Measurements from ENCODE around the gene RPL26.
A peak's percentile ranks its signal among the peaks of the same experiment; 100 is the strongest.

Gene RPL26

DNA sequence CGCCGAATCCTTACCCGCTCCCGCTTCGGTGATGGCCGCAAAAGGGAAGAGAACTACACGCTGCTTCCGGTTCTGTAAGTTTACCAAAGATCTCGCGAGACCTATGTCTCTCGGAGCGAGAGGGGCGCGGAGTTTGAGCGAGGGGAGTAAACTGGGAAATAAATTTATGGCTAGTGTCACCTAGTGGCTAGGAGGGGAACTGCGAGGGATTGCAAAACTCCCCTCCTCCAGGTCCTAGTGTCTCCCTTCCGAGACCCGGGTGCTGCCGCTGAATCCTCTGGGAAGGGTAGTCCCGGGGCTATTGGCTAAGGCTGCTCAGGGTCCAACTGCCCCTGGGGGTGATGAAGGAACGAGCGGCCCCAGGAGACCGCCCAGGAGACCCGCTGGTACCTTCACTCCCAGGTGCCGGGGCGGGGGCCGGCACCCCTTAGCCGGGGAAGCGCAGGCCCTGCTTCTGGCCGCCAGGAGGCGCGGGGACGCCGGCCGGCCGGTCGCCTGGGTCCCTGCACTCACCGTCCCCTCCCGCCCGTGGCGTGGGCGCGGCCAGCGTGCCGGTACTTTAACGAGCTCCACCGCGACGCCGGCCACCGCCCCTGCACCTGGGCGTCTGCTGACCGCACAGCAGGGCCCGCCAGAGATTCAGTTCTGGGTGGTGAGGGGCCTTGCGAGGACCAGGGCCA, at the start of gene RPL26:
RPL26 (minus strand) TSS at position 51 of the 680 bp plus-strand sequence. CDS start 883 bp downstream, outside the sequence.
- peak; percentile 97 for FAIRE-seq
- peak; percentile 93 for DNase-seq (ENCODE audit: extremely low spot score, insufficient read length, low read depth)

DNA sequence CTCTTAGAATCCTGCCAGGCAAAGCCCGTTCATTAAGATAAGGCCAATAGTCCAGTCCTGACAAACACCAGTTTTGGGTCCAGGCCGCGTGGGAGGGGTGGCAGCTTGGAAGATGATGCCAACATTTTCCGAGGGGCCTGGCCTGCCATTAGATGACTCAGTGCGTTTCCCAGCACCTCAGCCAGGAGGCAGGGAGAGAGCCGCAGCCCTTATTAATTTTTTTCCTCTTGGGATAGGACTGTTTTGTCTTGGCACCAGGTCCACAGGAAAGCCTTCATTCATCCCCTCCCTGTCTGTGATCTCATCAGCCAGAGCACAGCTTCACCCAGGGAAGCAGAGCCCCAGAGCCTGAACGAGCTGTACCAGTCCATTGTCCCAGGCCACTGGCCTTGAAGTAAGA, 48.0 kb upstream of the RPL26 start:
- DNase-seq (ENCODE audit: extremely low spot score, insufficient read length, low read depth) (no peak), FAIRE-seq (no peak)

DNA sequence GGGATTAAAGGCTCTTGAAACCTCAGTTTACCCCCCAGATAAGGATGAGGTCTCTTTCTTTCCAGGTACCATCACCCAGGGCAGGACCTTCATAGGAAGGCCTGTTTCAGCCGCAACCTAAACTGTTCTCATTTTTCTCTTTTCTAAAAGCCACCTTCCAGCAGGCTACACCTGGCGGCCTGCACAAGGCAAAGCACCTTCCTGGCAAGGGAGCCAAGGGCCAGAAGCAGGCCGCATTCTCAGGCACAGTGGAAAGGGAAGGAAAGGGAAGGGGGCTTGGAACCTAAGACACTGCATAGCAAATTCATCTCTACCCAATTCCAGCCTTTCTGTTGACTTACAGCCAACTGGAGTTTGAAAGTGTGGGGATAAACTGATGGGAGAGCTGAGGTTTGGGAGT, 43.8 kb upstream of the RPL26 start:
- FAIRE-seq (no peak), DNase-seq (ENCODE audit: extremely low spot score, insufficient read length, low read depth) (no peak)

DNA sequence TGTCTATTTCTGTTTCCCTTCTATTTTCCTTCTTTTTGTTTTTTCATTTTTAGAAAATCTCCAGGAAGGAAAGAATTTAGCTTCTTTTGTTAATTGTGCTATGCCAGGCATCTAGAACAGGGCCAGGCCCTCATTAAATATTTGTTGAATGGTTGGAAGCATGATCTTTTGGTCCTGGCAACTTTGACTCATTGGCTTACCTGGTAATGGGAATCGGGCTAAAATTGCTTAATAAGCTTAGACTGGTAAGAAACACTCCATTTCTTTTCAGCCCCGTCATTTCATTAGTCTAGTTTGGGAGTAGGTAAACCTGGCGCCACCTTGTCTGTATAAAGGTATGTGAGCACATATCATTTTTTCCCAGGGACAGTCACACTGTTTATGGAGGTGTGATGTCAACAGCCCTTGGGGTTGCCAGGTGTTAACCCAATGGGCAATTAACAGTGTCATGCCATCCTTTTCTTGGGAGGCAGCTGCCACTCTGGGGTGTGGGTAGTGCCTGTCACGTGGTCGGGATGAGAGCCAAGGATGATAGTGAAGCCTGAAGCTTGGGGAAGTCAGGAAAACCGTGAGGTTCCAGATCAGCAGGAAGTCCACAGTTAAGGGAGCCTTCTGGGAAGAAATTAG, 43.2 kb upstream of the RPL26 start:
- no peak for FAIRE-seq
- no peak for DNase-seq (ENCODE audit: extremely low spot score, insufficient read length, low read depth)

DNA sequence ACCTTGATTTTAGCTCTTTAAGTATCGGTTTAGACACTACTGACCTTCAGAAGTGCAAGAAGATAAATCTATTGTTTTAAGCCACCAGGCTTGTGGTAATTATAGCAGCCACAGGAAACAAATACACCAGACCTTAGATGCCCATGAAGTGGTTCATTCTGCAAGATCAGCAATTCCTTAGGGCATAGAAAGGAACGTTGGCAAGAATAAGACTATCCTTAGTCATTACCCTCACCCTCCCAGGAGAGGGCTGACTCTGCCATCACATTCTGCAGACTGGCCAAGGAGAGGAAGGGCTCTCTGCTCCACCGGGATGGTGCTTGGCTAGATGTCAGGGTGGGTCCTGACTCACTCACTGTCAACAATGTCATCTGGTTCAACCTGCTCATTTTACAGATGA, 38.6 kb upstream of the RPL26 start:
- no peak for DNase-seq (ENCODE audit: extremely low spot score, insufficient read length, low read depth)
- FAIRE-seq: no peak

DNA sequence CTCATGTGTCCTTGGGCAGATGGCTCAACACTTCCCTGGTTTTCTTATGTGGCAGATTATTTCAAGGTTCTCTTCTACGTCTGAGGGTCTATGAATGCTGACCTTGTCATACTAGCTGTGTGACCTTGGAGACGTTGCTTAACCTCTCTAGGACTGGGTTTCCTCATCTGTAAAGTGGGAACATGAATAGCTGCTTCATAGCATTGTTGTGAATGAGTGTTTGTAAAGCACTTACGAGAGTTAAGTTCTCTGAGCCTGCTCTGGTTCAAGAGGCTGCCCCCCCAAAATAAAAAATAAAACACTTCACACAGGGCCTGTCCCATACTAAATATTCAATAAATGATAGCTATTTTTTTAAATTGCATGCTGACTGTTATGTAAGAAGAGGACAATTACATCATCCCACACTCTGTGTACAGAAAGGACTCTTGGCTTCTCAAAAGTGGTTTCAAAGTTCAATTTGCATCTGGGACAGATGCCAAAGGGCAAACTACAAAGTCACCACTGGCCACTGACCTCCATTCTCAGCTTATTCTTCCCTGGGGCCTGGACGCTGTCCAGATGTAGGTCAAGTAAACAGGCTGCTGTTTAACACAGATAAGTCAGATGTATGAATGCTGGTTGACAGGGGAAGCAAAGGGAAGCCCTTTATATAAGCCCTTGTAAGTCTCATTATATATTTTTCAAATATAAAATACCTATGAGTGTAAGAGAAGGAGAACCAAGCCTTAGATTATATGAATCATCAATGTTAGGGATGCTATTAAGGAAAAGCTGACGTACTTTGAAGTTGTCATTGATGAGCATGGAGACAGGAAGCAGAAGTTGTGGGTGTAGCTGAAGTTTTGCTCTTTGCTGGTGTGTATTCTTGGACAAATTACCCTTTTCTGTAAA, 37.3 kb upstream of the RPL26 start:
- FAIRE-seq (no peak), DNase-seq (ENCODE audit: extremely low spot score, insufficient read length, low read depth) (no peak)

DNA sequence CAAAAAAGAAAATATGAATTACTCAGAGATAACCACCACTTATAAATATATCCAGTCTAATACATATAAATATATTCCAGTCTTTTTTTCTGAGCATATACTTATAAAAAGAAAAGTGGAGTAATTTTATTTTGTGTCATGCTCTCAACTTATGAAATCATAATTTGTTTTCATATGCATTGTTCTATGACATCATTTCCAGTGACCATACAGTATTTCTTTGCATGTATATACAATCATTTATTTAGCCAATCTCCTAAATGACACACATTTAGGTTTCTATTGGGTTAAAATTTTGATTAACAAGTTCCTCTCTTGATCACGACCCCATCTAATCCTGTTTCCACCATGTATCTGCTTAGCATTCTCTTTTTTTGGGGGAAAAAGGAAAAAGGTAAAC, 36.3 kb upstream of the RPL26 start:
- FAIRE-seq (no peak), DNase-seq (ENCODE audit: extremely low spot score, insufficient read length, low read depth) (no peak)

DNA sequence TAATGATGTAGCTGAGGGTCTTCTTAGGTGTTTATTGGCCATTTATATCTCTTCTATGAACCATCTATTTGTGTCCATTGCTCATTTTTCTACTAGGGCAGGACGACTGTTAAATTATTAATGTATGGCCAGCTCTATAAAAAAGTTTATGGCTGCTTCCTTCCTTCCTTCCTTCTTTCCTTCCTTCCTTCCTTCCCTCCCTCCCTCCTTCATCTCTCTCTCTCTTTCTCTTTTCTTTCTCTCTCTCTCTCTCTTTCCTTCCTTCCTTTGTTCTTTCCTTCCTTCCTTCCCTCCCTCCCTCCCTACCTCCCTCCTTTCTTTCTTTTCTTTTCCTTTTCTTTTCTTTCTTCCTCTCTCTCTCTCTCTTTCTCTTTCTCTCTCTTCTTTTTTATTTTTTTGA, 35.5 kb upstream of the RPL26 start:
- DNase-seq (ENCODE audit: extremely low spot score, insufficient read length, low read depth) (no peak), FAIRE-seq (no peak)

DNA sequence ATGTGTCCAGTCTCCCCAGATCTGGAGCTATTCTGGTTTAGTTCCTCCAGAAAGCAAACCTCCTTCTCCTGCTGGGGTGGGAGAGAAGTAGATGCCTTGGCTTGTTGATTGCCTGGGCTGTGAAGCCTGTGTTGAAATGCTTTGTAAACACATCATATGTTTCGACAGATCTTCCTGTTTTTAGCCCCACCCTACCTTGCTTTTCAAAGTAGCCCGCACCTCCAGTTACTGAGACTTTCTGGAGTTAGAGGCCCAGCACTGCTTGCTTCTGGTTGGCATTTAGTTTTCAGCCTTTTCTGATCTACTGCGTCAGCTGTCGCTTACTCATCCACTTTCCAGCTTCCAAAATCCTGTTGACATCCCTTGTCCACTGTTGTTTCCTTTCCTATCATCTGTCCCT, 34.8 kb upstream of the RPL26 start:
- FAIRE-seq: no peak
- DNase-seq (ENCODE audit: extremely low spot score, insufficient read length, low read depth): no peak

DNA sequence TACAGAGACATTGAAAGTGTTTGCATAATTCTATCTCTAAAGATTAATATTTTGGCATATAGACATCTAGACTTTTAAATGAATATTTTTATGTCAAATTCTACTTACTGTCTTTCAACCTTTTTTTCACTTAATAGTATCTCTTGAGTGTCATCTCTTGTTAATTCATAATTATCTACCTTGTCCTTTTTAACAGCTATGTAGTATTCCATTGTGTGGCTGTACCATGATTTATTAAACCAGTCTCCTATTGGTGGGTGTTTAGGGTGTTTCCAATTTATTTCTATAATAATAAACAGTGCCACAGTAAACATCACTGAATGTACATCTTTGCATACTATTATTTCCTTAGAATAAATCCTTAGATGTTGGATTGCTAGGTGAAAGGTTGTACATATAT, 30.9 kb upstream of the RPL26 start:
- DNase-seq (ENCODE audit: extremely low spot score, insufficient read length, low read depth) (no peak), FAIRE-seq (no peak)

DNA sequence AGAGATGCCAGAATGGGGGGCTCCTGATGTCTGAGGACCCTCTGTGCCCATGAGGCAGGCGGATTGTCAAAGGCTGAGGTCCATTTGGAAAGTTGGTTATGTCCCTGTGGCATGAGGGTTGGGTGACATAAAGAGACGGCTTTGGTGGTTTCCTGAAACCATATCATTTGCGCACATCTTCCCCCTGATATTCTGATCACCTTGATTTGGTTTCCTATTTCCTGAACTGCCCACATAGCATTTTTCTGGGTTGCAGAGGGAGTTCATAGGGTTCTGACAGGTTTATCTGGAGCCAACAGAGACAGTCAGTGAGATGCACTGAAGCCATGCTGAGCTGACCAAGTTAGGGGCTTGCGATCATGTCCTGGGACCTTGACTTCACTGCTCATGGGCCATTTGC, 30.3 kb upstream of the RPL26 start:
- DNase-seq (ENCODE audit: extremely low spot score, insufficient read length, low read depth): no peak

DNA sequence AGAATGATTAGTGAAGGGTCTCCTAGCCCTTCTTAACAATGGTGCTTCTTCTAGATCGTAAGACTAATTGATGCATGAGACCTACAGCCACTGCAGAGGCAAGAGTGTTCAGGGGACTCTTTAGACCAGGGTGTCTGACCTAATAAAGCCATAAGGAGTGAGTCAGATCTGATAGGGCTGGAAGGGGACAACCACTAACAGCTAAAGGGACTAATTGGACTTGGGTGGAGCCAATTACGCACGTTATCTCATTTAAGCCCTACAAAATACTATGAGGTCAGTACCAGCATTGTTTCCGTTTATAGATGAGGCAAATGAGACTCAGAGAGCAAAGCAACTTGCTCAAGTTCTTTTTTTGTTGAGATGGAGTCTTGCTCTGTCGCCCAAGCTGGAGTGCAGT, 29.1 kb upstream of the RPL26 start:
- DNase-seq (ENCODE audit: extremely low spot score, insufficient read length, low read depth): no peak
- FAIRE-seq: no peak

More for the DNA sequence above, 30.3 kb upstream of the RPL26 start:
- no peak for FAIRE-seq

DNA sequence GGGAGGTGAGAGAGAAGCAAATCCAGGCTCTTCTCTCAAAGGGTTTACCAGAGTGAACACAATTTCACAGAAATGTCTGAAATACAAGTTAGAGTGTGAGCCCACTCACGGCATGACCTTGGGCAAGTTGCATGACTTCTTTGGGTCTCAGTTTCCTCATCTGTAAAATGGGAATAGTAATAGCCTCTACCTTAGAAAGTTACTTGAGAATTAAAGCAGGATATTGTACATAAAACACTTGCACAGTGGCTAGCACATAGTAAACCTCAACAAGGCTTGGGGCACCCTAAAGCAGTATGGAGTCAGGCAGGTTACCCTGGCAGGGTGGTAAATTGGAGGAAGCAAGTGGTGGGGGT, 27.9 kb upstream of the RPL26 start:
- no peak for FAIRE-seq
- DNase-seq (ENCODE audit: extremely low spot score, insufficient read length, low read depth): no peak

DNA sequence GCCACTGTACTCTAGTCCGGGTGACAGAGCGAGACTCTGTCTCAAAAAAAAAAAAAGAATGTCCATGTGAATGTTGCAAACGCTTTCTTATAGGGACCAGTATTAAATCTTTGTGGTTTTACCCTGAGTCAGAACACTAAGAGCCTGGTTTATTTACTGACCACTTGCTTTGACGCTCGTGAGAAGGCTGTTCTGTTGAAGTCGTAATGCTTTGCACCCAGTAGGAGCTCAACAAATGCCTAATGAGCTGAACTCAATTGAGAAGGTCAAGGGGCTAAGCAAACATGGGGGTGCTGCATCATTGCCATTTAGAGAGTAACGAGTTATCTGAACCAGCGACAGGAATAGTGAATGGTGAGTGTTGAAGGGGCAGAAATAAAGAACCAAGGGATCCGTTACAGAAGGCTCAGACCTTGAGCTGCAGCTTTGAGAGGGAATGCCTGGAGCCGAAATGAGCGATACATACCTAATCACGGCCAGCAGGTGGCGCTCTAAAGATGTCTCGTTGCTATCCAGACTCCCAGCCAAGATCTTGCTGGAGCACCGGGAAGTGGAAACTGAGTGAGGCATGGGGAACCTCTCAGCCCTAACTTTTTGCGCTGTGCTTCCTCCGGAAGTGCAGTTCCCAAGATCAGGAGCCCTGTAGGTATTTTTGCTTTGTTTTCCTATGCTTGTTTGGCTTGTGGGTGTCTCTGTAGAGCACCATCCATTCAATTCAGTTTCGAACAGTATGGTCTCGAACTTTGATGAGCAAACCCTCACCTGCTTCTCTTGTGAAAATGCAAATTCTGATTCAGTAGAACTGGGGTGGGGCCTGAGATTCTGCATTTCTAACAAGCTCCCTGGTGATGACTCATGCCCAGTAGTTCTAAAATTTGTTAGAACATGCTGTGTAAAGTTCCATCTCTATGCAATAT, 27.2 kb upstream of the RPL26 start:
- DNase-seq (ENCODE audit: extremely low spot score, insufficient read length, low read depth) (peak; percentile 51), FAIRE-seq (peak; percentile 88)

DNA sequence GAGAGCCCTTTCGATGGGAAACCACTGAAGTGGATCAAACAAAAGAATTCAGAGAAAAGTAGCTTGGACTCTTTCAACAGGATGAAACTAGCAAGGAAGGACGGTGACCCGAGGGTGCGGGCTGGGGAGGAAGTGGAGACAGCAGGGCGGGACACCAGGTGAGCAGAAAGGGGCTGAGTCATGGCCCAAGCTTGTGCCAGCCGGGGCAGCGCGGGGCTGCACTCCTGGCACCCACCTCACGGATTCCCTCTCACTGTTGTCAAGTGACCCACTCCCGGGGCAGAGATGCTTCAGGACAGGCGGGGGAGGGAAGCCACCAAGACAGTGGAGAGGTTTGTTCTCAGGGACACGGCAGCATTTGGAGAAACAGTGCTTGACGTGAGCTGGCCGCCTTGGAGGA, 25.4 kb upstream of the RPL26 start:
- no peak for DNase-seq (ENCODE audit: extremely low spot score, insufficient read length, low read depth)
- no peak for FAIRE-seq

DNA sequence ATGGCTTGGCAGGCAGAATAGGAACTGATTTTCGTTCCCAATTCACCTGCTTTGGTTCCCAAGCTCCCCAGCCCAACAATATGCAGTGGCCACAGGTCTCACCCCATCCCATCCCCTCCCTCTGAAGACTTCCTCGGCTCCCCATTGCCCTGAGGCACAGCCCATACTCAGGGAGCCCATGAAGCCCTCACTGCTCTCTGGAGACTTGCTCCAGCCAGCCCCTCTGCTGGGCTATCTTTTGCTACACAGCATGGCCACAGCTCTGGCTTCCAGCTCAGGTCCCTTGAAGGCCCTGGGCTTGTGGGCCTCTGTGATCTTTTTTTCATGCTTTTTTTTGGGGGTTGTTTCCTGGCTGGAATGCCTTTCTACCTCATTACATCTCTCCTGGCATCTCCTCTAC, 23.2 kb upstream of the RPL26 start:
- FAIRE-seq (no peak), DNase-seq (ENCODE audit: extremely low spot score, insufficient read length, low read depth) (no peak)

DNA sequence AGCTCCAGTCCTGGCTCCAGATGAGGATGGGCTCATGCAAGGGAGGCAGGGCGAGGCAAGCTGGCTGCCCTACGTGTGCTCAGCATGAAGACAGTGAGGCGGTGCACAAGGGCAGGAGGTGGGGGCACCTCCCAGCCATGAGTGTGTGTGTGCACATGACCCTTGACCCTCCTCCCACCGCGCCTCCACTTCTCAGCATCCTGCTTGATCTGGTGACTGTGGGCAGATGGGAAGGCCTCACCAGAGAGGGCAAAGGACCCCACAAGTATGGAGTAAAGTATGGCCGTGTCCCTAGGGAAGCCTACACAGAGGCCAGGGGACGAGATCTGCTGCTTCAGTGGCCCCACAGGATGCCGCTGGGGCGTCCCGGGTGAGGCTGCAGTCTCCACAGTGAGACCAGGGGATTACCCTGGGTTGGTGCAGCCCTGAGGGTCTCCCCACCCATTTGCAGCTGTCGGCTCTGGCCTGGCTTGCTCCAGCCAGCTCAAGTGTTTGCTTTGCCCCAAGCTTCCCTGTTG, 22.6 kb upstream of the RPL26 start:
- DNase-seq (ENCODE audit: extremely low spot score, insufficient read length, low read depth) (no peak), FAIRE-seq (no peak)

DNA sequence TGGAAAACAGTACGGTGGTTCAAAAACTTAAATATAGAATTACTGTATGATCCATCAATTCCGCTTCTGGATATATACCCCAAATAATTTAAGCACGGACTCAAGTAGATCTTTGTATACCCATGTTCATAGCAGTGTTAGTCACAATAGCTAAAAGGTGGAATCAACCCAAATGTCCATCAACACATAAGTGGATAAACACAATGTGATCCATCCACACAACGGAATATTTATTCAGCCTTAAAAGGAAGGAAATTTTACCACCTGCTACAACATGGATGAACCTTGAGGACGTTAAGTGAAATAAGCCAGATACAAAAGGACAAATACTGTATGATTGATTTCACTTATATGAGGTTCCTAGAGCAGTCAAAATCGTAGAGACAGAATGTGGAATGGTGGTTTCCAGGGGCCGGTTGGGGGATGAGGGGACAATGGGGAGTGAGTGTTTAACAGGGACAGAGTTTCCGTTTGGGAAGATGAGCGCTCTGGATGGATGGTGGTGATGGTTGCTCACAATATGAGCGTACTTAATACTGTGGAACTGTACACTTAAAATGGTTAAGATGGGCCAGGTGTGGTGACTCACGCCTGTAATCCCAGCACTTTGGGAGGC, 20.0 kb upstream of the RPL26 start:
- no peak for FAIRE-seq

DNA sequence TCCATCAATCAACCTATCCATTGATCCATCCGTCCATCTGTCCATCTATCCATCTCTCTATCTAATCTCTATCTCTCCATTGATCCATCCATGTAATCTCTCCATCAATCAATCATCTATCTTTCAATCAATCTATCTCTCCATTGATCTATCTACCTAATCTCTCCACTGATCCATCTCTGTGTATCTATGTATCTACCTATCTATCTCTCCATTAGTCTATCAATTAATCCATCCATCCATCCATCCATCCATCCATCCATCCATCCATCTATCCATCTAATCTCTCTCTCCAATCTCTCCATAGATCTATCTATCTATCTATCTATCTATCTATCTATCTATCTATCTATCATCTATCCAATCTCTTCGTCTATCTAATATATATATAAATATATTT, 18.1 kb upstream of the RPL26 start:
- FAIRE-seq: no peak
- no peak for DNase-seq (ENCODE audit: extremely low spot score, insufficient read length, low read depth)

More for the DNA sequence above, 20.0 kb upstream of the RPL26 start:
- DNase-seq (ENCODE audit: extremely low spot score, insufficient read length, low read depth): no peak

Measured in GM18507 (cell line).